Neural cell (in vitro differentiated cells): ENCODE measurements around the gene PRG3. TPM values are rescaled to one million over a fixed set of nuclear protein-coding genes. Genes with fewer than 3 reads are reported as not detected.

Source experiments
- H2AFZ ChIP-seq: fragments of 200-600, 300-800 bp; sonication (generic), shearing (Covaris generic); 2 replicates; pipeline ENCODE4 v1.6.0; 2014; ENCODE audit warnings: low read depth, mild to moderate bottlenecking, antibody characterized with exemption, low read length, moderate library complexity
- H3F3A ChIP-seq: fragments of 200-600 bp; shearing (Covaris generic); 2 replicates; pipeline ENCODE4 v1.6.1; 2016; ENCODE audit warnings: mild to moderate bottlenecking, moderate library complexity, mixed read lengths, antibody characterized with exemption, low read length; ENCODE audit not compliant: insufficient read depth, poor library complexity, severe bottlenecking
- H3K27ac ChIP-seq: fragments of 200-600, 300-800 bp; sonication (generic), shearing (Covaris generic); 2 replicates; pipeline ENCODE4 v1.5.1; 2014; ENCODE audit warnings: mild to moderate bottlenecking, low read length, moderate library complexity
- H3K27me3 ChIP-seq: fragments of 300-800, 200-600 bp; sonication (generic), shearing (Covaris generic); 2 replicates; pipeline ENCODE4 v1.6.0; 2014; ENCODE audit warnings: mild to moderate bottlenecking, low read depth, low read length, moderate library complexity; ENCODE audit not compliant: insufficient read depth
- H3K36me3 ChIP-seq: fragments of 300-800, 200-600 bp; sonication (generic), shearing (Covaris generic); 2 replicates; pipeline ENCODE4 v1.5.1; 2014; ENCODE audit warnings: mild to moderate bottlenecking, antibody characterized with exemption, low read length, moderate library complexity; ENCODE audit not compliant: insufficient read depth
- H3K4me2 ChIP-seq: fragments of 300-800, 200-600 bp; sonication (generic), shearing (Covaris generic); 2 replicates; pipeline ENCODE4 v1.6.0; 2014; ENCODE audit warnings: mild to moderate bottlenecking, low read length
- H3K4me3 ChIP-seq: fragments of 300-800, 200-600 bp; sonication (generic), shearing (Covaris generic); 2 replicates; pipeline ENCODE4 v1.5.1; 2014; ENCODE audit warnings: mild to moderate bottlenecking, low read length, moderate library complexity
- H3K79me2 ChIP-seq: fragments of 200-600 bp; shearing (Covaris generic); replicated peaks from 2 replicates; pipeline ENCODE4 v1.6.0; 2014; ENCODE audit warnings: mild to moderate bottlenecking, low read length, moderate library complexity; ENCODE audit not compliant: insufficient read depth
- H3K9ac ChIP-seq: fragments of 300-800, 200-600 bp; sonication (generic), shearing (Covaris generic); 2 replicates; pipeline ENCODE4 v1.6.1; 2016; ENCODE audit warnings: mild to moderate bottlenecking, low read length, mixed read lengths
- H3K9me2 ChIP-seq: fragments of 200-600 bp; shearing (Covaris generic); 2 replicates; pipeline ENCODE4 v1.6.1; 2016; ENCODE audit warnings: mild to moderate bottlenecking, low read length, mixed read lengths; ENCODE audit not compliant: insufficient read depth
- H3K9me3 ChIP-seq: fragments of 200-600, 300-800 bp; sonication (generic), shearing (Covaris generic); 2 replicates; pipeline ENCODE4 v1.6.1; 2016; ENCODE audit warnings: mild to moderate bottlenecking, mixed run types, low read length, moderate library complexity, mixed read lengths
- H4K20me1 ChIP-seq: fragments of 200-600 bp; shearing (Covaris generic); 2 replicates; pipeline ENCODE4 v1.6.1; 2016; ENCODE audit warnings: mild to moderate bottlenecking, mixed run types; ENCODE audit not compliant: insufficient read depth
- EP300 ChIP-seq: fragments of 450-650 bp; conservative IDR thresholded peaks from 2 replicates; pipeline ENCODE4 v1.6.1; 2014; ENCODE audit warnings: antibody characterized with exemption, mild to moderate bottlenecking, moderate library complexity; ENCODE audit not compliant: poor library complexity, severe bottlenecking
- EZH2 ChIP-seq: fragments of 200-600, 300-800 bp; shearing (Covaris generic), sonication (generic); IDR thresholded peaks from 2 replicates; pipeline ENCODE4 v1.6.1; 2014; ENCODE audit warnings: antibody characterized with exemption, low read length, borderline replicate concordance, mild to moderate bottlenecking; ENCODE audit not compliant: insufficient read depth, poor library complexity, severe bottlenecking
- MXI1 ChIP-seq: fragments of 450-650 bp; conservative IDR thresholded peaks from 2 replicates; pipeline ENCODE4 v1.6.1; 2014; ENCODE audit warnings: antibody characterized with exemption, mild to moderate bottlenecking; ENCODE audit not compliant: poor library complexity, severe bottlenecking
- POLR2AphosphoS5 ChIP-seq: IDR thresholded peaks from 2 replicates; pipeline ENCODE4 v1.6.1; 2012
- RAD21 ChIP-seq: fragments of 450-650 bp; conservative IDR thresholded peaks from 2 replicates; pipeline ENCODE4 v1.6.1; 2014; ENCODE audit warnings: antibody characterized with exemption, mild to moderate bottlenecking, moderate library complexity
- SMC3 ChIP-seq: fragments of 450-650 bp; conservative IDR thresholded peaks from 2 replicates; pipeline ENCODE4 v1.6.1; 2014; ENCODE audit warnings: antibody characterized with exemption, mild to moderate bottlenecking, moderate library complexity; ENCODE audit not compliant: poor library complexity
- TAF1 ChIP-seq: IDR thresholded peaks from 2 replicates; pipeline ENCODE4 v1.6.1; 2012; ENCODE audit warnings: low read depth
- polyA plus RNA-seq: library from polyadenylated mRNA; depleted of rRNA; stranded (reverse); fragments of >200 nt; gene quantifications from 2 replicates; pipeline ENCODE4 v1.2.3, GENCODE V29; 2014
- TF ChIP-seq, protein P1 (sequence below): fragments of 450-650 bp; IDR thresholded peaks from 2 replicates; pipeline ENCODE4 v1.5.1; 2014; ENCODE audit warnings: antibody characterized with exemption, mild to moderate bottlenecking, moderate library complexity; ENCODE audit not compliant: poor library complexity, severe bottlenecking
- TF ChIP-seq, protein P2 (sequence below): IDR thresholded peaks from 2 replicates; pipeline ENCODE4 v1.6.1; 2012; ENCODE audit warnings: borderline replicate concordance

Gene PRG3
- polyA plus RNA-seq, 1 donor from 2014 or later, result not detected

- peak overlapping the region; percentile 87 for H3K9ac ChIP-seq
- no peaks in the 10 kb centered on the region for H3K27me3 ChIP-seq
- H3F3A ChIP-seq, result peaks cover 4% of the 10 kb centered on the region
- H4K20me1 ChIP-seq, result no peaks in the 10 kb centered on the region
- TF ChIP-seq MXI1, result no peak
- TF ChIP-seq SMC3, result no peak
- TF ChIP-seq POLR2AphosphoS5, result no peak
- TF ChIP-seq EZH2, result no peak
- no peak for TF ChIP-seq TAF1
- no peak for TF ChIP-seq RAD21
- H3K27ac ChIP-seq, result peak overlapping the region; percentile 82
- no peaks in the 10 kb centered on the region for H3K9me3 ChIP-seq
- H3K4me3 ChIP-seq, result peak overlapping the region; percentile 80
- no peaks in the 10 kb centered on the region for H3K9me2 ChIP-seq
- H2AFZ ChIP-seq, result peak overlapping the region; percentile 36
- no peaks in the 10 kb centered on the region for H3K36me3 ChIP-seq
- peaks cover 22% of the 10 kb centered on the region for H3K79me2 ChIP-seq
- H3K4me2 ChIP-seq, result peak overlapping the region; percentile 63
These were observed 46.0 kb downstream of the PRG3 start for GRCh38 chr11:57335023-57335342.

DNA sequence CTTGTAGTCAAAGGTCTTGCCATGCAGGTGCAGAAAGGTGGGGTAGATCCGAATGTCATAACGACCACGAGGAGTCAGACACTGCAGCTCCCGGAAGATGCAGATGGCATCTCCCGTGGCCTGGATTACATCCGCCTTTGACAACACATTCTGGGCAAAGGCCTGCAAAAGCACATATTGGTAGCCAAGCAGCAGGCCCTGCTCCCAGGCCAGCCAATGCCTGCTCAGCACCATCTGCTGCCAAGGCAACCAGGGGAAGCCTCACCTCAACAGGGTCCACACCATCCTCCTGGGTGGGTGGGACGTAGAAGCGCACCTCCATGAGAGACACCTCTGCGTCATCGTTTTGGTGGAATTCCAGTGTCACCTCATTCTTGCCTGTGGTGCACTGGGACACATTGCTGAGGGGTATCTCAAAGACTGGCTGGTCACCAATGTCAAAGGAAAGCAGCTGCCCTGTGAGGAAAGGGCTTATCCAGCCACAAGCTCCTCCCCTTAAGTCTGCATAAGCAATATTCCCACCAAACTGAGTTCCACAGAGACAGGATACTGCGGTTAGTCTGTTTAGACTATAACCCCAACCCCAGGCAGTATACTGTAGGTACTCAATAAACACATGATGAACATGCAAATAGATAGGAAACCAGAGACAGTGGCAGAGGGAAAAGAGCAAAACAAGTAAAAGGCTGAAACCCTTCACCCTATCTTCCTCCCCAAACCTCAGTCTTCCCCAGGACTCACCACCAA lies 48.1 kb downstream of the PRG3 start:
- Histone ChIP-seq H3K9me2 (no peaks in the 10 kb centered on the region), H3K27me3 (no peaks in the 10 kb centered on the region), H3K27ac (no peak overlapping the region), H3F3A (peaks cover 4% of the 10 kb centered on the region), H3K4me3 (peak overlapping the region; percentile 80), H4K20me1 (no peaks in the 10 kb centered on the region), H3K36me3 (no peaks in the 10 kb centered on the region), H3K9me3 (no peaks in the 10 kb centered on the region), H3K79me2 (peaks cover 22% of the 10 kb centered on the region), H3K9ac (no peak overlapping the region), H2AFZ (no peak overlapping the region), H3K4me2 (no peak overlapping the region)
- TF ChIP-seq RAD21 (no peak), POLR2AphosphoS5 (no peak), SMC3 (no peak), EZH2 (no peak), MXI1 (no peak), EP300 (no peak), TAF1 (no peak)
- TF ChIP-seq, protein P1, sequence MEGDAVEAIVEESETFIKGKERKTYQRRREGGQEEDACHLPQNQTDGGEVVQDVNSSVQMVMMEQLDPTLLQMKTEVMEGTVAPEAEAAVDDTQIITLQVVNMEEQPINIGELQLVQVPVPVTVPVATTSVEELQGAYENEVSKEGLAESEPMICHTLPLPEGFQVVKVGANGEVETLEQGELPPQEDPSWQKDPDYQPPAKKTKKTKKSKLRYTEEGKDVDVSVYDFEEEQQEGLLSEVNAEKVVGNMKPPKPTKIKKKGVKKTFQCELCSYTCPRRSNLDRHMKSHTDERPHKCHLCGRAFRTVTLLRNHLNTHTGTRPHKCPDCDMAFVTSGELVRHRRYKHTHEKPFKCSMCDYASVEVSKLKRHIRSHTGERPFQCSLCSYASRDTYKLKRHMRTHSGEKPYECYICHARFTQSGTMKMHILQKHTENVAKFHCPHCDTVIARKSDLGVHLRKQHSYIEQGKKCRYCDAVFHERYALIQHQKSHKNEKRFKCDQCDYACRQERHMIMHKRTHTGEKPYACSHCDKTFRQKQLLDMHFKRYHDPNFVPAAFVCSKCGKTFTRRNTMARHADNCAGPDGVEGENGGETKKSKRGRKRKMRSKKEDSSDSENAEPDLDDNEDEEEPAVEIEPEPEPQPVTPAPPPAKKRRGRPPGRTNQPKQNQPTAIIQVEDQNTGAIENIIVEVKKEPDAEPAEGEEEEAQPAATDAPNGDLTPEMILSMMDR, result no peak
- TF ChIP-seq, protein P2, sequence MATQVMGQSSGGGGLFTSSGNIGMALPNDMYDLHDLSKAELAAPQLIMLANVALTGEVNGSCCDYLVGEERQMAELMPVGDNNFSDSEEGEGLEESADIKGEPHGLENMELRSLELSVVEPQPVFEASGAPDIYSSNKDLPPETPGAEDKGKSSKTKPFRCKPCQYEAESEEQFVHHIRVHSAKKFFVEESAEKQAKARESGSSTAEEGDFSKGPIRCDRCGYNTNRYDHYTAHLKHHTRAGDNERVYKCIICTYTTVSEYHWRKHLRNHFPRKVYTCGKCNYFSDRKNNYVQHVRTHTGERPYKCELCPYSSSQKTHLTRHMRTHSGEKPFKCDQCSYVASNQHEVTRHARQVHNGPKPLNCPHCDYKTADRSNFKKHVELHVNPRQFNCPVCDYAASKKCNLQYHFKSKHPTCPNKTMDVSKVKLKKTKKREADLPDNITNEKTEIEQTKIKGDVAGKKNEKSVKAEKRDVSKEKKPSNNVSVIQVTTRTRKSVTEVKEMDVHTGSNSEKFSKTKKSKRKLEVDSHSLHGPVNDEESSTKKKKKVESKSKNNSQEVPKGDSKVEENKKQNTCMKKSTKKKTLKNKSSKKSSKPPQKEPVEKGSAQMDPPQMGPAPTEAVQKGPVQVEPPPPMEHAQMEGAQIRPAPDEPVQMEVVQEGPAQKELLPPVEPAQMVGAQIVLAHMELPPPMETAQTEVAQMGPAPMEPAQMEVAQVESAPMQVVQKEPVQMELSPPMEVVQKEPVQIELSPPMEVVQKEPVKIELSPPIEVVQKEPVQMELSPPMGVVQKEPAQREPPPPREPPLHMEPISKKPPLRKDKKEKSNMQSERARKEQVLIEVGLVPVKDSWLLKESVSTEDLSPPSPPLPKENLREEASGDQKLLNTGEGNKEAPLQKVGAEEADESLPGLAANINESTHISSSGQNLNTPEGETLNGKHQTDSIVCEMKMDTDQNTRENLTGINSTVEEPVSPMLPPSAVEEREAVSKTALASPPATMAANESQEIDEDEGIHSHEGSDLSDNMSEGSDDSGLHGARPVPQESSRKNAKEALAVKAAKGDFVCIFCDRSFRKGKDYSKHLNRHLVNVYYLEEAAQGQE, result no peak
